Measurements from ENCODE around the gene SLC6A2. TPM values are rescaled to one million over a fixed set of nuclear protein-coding genes. Genes with fewer than 3 reads are reported as not detected.
A peak's percentile ranks its signal among the peaks of the same experiment; 100 is the strongest.

SLC6A2 gene
- total and polyA plus RNA-seq, 2 of the 13 experiments (the other 11 are each of a cell fraction or from before 2014, with no cell fraction given): 0.62 to 0.66 TPM

DNA sequence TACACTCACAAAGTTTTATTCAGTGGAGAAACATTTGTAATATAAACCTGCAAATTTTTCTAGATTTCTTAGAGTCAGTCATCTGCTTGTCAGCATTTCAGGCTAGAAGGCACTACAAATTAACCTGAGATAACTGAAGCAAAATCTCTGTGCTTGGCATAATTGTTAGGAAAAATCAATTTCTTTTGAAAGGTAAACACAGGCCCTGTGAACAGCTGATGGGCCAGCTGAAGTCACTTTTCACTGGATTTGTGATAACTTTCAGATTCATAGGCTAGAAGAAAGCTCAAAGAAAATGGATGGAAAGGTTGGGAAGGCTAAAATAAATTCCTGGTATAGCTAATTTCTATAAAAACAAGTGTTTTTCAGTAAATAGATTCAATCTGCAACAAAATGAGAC, 34.0 kb upstream of the SLC6A2 start (continued):
- no peak for TF ChIP-seq TBP (CRISPR knock-in tag; IDR thresholded peaks at IDR 0.05)
- TF ChIP-seq AGO2 (optimal IDR thresholded peaks at IDR 0.05; ENCODE audit: low read depth, low read length): no peak
- no peak for TF ChIP-seq FOXP1 (IDR thresholded peaks at IDR 0.05)
- peak; percentile 59 for TF ChIP-seq FOXP1 (CRISPR knock-in tag; IDR thresholded peaks at IDR 0.05)
- peak; percentile 58; the same call in 1 of the 2 replicates for TF ChIP-seq FOXK1 (CRISPR knock-in tag; IDR thresholded peaks at IDR 0.05; ENCODE audit: borderline replicate concordance, low read depth)
- TF ChIP-seq ZNF292 (CRISPR knock-in tag; IDR thresholded peaks at IDR 0.05; ENCODE audit: borderline replicate concordance, low read depth): no peak; the same call in 1 of the 2 replicates
- 0 out of 2 replicates have a peak, but pooled peaks have one; percentile 25 for TF ChIP-seq ZKSCAN8 (CRISPR knock-in tag; IDR thresholded peaks at IDR 0.05; ENCODE audit: borderline replicate concordance)
- 0 out of 2 replicates have a peak, but pooled peaks have one; percentile 34 for TF ChIP-seq SMAD3 (CRISPR knock-in tag; IDR thresholded peaks at IDR 0.05)
- no peak for TF ChIP-seq MED8 (CRISPR knock-in tag; IDR thresholded peaks at IDR 0.05; ENCODE audit: insufficient replicate concordance)
- TF ChIP-seq ZNF670 (CRISPR knock-in tag; IDR thresholded peaks at IDR 0.05; ENCODE audit: borderline replicate concordance): 0 out of 2 replicates have a peak, but pooled peaks have one; percentile 27
- TF ChIP-seq NCOA2 (CRISPR knock-in tag; IDR thresholded peaks at IDR 0.05): peak; percentile 56; the same call in 1 of the 2 replicates
- TF ChIP-seq FOSL2 (CRISPR knock-in tag; IDR thresholded peaks at IDR 0.05): peak; percentile 55
- TF ChIP-seq FOXO1 (CRISPR knock-in tag; IDR thresholded peaks at IDR 0.05): peak; percentile 17; the same call in 1 of the 2 replicates
- TF ChIP-seq ZNF382 (CRISPR knock-in tag; IDR thresholded peaks at IDR 0.05; ENCODE audit: borderline replicate concordance): no peak
- TF ChIP-seq NFE2L2 (IDR thresholded peaks at IDR 0.05; ENCODE audit: low read length): no peak
- TF ChIP-seq ZNF331 (CRISPR knock-in tag; IDR thresholded peaks at IDR 0.05): peak; percentile 41; the same call in 1 of the 2 replicates
- peak; percentile 96 for TF ChIP-seq BCL6 (CRISPR knock-in tag; IDR thresholded peaks at IDR 0.05)
- TF ChIP-seq CBX5 (CRISPR knock-in tag; IDR thresholded peaks at IDR 0.05; ENCODE audit: borderline replicate concordance): no peak
- TF ChIP-seq ZNF614 (CRISPR knock-in tag; IDR thresholded peaks at IDR 0.05; ENCODE audit: borderline replicate concordance): no peak
- TF ChIP-seq MIXL1 (CRISPR knock-in tag; IDR thresholded peaks at IDR 0.05): no peak; the same call in 1 of the 2 replicates
- TF ChIP-seq TCF7 (IDR thresholded peaks at IDR 0.05; ENCODE audit: low read depth): peak; percentile 24; the same call in 1 of the 2 replicates
- no peak; the same call in 1 of the 2 replicates for TF ChIP-seq FOXJ3 (CRISPR knock-in tag; IDR thresholded peaks at IDR 0.05; ENCODE audit: borderline replicate concordance)
- 0 out of 2 replicates have a peak, but pooled peaks have one; percentile 41 for TF ChIP-seq PAXIP1 (CRISPR knock-in tag; conservative IDR thresholded peaks at IDR 0.05)
- no peak for TF ChIP-seq FOXA1 (IDR thresholded peaks at IDR 0.05)
- peak; percentile 61 for TF ChIP-seq FOXA1 (CRISPR knock-in tag; IDR thresholded peaks at IDR 0.05)
